ENCODE data around the gene HSFX4.

DNA sequence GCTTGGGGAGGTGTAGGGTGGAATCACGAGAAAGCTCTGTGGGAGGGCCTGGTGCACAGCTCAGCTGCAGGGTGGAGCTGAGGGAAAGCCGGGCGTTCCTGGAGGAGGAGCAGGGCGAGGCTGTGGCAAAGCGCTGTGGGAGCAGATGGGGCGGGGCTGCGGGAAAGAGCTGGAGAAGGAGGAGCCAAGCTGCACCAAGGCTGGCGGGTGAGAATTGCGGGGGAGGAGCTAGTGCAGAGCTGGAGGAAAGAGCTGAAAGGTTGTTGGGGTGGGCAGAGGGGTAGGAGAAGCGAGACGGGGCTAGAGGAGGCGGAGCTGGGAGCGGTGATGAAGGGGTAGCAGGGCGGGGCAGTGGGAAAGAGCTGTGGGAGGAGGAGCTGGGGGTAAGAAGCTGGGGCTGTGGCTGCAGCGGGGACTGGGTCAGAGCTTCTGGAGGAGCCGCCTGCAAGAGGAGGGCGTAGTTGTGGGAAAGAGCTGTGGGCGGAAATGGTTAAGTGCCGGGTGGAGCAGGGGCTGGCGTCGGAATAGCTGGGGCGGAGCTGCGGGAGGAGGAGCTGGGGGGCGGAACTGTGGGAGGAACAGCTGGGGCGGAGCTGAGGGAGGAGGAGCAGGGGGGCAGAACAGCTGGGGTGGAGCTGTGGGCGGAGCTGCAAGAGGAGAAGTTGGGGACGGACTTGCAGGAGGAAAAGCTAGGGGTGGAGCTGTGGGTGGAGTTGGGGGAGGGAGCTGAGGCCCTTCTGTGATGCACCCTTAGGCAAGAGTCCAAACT is 10.7 kb downstream of the HSFX4 start:
- TF ChIP-seq POLR2AphosphoS5 (IDR thresholded peaks at IDR 0.05; ENCODE audit: borderline replicate concordance, low read depth, low read length) (0 out of 2 replicates have a peak, but pooled peaks have one; percentile 11), EZH2 (IDR thresholded peaks at IDR 0.05) (no peak)

All from SK-N-MC (cell line).